GM18526 (cell line): ENCODE results near the gene MAP4K2.

Source experiments
- POLR2A ChIP-seq: IDR thresholded peaks from 3 replicates; pipeline ENCODE4 v1.6.1; 2011; ENCODE audit not compliant: insufficient read length; ENCODE audit errors: extremely low read depth

The MAP4K2 gene

DNA sequence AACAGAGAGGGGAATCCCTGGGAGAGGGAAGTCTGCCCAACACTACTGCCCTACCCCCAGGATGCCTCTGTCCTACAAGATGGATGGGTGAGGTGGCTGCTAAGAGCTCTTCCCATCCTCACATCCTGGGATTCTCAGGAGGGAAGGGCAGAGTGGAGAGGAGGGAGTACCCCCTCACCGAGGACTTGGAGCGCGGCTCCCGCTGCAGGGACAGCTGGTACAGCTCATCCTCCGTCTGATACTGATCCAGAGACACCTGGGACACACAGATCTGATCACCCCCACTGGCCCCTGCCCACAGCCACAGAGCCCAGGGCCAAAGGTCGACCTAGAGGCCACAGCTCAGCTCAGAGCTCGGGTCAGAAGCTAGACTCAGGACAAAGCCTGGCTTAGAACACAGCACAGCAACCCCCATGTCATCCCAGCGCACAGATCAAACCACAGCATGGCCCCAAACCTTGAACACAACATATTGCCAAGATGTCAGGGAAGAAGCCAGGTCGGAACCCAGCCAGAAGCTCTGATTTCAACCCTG is 67.2 kb downstream of the MAP4K2 start:
- no peak for TF ChIP-seq POLR2A
